ENCODE data around the gene MAST3.

MAST3 gene

DNA sequence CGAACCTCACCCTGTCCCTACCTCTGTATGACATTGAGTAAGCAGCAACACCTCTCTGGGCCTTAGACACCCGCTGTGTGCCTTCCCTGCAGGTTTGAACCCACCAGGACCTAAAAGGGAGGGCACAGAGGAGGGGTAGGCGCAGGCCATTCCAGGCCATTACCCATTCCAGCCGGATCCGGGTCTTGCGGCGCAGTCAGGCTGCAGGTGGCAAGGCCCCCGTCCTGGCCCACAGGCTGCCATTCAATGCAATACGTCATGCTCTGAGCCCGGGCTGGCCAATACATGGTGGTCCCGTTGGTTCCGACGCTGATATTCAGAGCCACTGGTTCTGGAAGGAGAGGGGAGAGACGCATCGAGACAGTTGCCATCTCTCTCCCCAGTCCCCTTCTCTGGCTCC lies 28.2 kb upstream of the MAST3 start:
- no peaks in the 10 kb centered on the region for H3K79me2 ChIP-seq
- no peak overlapping the region for H3K4me3 ChIP-seq (ENCODE audit: low read depth, low read length)
- no peaks in the 10 kb centered on the region for H3K4me1 ChIP-seq
- H3K36me3 ChIP-seq (ENCODE audit: control insufficient read depth, insufficient read depth, low read length), result no peaks in the 10 kb centered on the region
- no peaks in the 10 kb centered on the region for H3K9me3 ChIP-seq (ENCODE audit: control insufficient read depth, low read length)
- H3K9ac ChIP-seq, result no peak overlapping the region
- H3K27ac ChIP-seq, result no peak overlapping the region
- no peak overlapping the region for H3K4me2 ChIP-seq (ENCODE audit: low read length)
- TF ChIP-seq, protein P1, sequence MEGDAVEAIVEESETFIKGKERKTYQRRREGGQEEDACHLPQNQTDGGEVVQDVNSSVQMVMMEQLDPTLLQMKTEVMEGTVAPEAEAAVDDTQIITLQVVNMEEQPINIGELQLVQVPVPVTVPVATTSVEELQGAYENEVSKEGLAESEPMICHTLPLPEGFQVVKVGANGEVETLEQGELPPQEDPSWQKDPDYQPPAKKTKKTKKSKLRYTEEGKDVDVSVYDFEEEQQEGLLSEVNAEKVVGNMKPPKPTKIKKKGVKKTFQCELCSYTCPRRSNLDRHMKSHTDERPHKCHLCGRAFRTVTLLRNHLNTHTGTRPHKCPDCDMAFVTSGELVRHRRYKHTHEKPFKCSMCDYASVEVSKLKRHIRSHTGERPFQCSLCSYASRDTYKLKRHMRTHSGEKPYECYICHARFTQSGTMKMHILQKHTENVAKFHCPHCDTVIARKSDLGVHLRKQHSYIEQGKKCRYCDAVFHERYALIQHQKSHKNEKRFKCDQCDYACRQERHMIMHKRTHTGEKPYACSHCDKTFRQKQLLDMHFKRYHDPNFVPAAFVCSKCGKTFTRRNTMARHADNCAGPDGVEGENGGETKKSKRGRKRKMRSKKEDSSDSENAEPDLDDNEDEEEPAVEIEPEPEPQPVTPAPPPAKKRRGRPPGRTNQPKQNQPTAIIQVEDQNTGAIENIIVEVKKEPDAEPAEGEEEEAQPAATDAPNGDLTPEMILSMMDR (IDR thresholded peaks at IDR 0.05), result no peak
- H2AFZ ChIP-seq, result no peak overlapping the region
- H3K27me3 ChIP-seq (ENCODE audit: control insufficient read depth, insufficient read depth, low read length), result no peaks in the 10 kb centered on the region

DNA sequence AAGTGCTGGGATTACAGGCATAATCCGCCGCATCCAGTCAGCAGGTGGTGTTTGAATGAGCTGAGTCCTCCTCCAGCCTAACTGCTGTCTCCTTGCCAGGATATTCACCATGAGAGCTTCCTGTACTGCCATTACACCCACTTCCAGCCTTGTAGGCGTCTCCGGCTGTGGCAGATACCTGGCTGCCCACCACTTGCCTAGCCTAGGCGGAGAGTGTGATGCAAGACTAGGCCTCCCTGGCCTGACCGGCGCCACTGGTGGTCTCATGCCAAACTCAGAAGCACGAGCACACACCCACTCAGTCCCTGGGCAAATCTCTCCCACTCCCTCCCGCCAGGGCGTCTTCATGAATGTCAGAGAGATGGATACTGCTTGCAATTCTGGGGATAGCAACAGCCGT lies 27.4 kb upstream of the MAST3 start:
- no peaks in the 10 kb centered on the region for H3K4me1 ChIP-seq
- no peak overlapping the region for H3K4me2 ChIP-seq (ENCODE audit: low read length)
- H2AFZ ChIP-seq, result no peak overlapping the region
- no peaks in the 10 kb centered on the region for H3K79me2 ChIP-seq
- no peak overlapping the region for H3K4me3 ChIP-seq (ENCODE audit: low read depth, low read length)
- no peak overlapping the region for H3K9ac ChIP-seq
- no peak overlapping the region for H3K27ac ChIP-seq
- H3K36me3 ChIP-seq (ENCODE audit: control insufficient read depth, insufficient read depth, low read length), result no peaks in the 10 kb centered on the region
- no peaks in the 10 kb centered on the region for H3K9me3 ChIP-seq (ENCODE audit: control insufficient read depth, low read length)
- TF ChIP-seq, protein P1 (IDR thresholded peaks at IDR 0.05), result no peak
- no peaks in the 10 kb centered on the region for H3K27me3 ChIP-seq (ENCODE audit: control insufficient read depth, insufficient read depth, low read length)

DNA sequence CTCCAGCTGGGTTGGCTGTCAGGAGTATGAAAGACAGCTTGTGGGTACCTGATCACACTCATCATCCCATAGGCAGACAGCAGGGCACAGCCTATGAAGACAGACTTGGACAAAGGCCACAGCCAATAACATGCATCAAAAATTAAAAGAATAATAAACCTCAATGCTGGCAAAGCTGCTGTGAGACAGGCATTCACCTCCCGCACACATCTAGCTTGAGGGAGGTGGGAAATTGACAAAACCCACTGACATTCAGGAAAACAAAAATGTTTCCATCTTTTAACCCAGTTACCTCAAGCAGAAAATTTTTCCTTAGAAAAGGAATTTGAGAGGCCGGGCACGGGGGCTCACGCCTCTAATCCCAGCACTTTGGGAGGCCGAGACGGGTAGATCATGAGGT lies 25.2 kb upstream of the MAST3 start:
- TF ChIP-seq, protein P1 (IDR thresholded peaks at IDR 0.05), result no peak
- H3K4me2 ChIP-seq (ENCODE audit: low read length), result no peak overlapping the region
- no peaks in the 10 kb centered on the region for H3K36me3 ChIP-seq (ENCODE audit: control insufficient read depth, insufficient read depth, low read length)
- no peak overlapping the region for H2AFZ ChIP-seq
- no peaks in the 10 kb centered on the region for H3K79me2 ChIP-seq
- no peaks in the 10 kb centered on the region for H3K9me3 ChIP-seq (ENCODE audit: control insufficient read depth, low read length)
- no peak overlapping the region for H3K27ac ChIP-seq
- H3K4me1 ChIP-seq, result no peaks in the 10 kb centered on the region
- no peaks in the 10 kb centered on the region for H3K27me3 ChIP-seq (ENCODE audit: control insufficient read depth, insufficient read depth, low read length)
- no peak overlapping the region for H3K4me3 ChIP-seq (ENCODE audit: low read depth, low read length)
- H3K9ac ChIP-seq, result no peak overlapping the region

DNA sequence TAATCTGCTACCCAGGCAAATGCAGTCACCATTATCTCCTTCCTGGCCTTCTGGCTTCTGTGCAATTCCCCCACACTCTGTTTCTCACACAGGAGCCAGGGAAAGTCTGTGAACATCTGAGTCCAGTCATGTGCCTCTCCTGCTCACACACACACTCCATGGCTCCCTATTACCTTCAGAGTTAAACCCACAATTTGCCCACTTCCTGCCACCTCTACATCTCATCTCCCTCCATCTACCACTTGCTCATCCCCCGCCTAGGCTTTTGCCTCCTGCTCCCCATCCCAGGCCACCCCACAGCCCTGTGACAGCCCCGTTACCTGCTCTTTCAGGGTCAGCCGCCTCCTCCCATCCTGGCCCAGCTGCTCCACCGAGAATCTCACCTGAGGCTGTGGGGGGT lies 24.4 kb upstream of the MAST3 start:
- no peak overlapping the region for H3K9ac ChIP-seq
- no peaks in the 10 kb centered on the region for H3K36me3 ChIP-seq (ENCODE audit: control insufficient read depth, insufficient read depth, low read length)
- no peak overlapping the region for H3K27ac ChIP-seq
- no peaks in the 10 kb centered on the region for H3K4me1 ChIP-seq
- TF ChIP-seq, protein P1 (IDR thresholded peaks at IDR 0.05), result no peak
- no peaks in the 10 kb centered on the region for H3K9me3 ChIP-seq (ENCODE audit: control insufficient read depth, low read length)
- H2AFZ ChIP-seq, result no peak overlapping the region
- no peaks in the 10 kb centered on the region for H3K79me2 ChIP-seq
- no peak overlapping the region for H3K4me3 ChIP-seq (ENCODE audit: low read depth, low read length)
- H3K27me3 ChIP-seq (ENCODE audit: control insufficient read depth, insufficient read depth, low read length), result no peaks in the 10 kb centered on the region
- H3K4me2 ChIP-seq (ENCODE audit: low read length), result no peak overlapping the region

DNA sequence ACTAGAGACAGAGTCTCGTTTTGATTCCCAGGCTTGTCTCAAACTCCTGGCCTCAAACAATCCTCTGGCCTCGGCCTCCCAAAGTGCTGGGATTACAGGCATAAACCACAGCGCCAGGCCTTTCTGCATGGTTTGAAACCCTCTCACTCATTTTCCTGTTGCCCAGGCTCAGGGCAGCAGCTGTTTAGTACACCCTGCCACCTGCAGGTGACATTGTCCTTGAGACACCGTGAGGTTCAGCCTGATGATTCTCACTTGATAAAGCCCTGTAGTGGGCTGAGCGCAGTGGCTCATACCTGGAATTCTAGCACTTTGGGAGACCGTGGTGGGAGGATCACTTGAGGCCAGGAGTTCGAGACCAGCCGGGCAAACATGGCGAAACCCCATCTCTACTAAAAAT lies 23.4 kb upstream of the MAST3 start:
- Histone ChIP-seq H3K36me3 (ENCODE audit: control insufficient read depth, insufficient read depth, low read length) (no peaks in the 10 kb centered on the region), H2AFZ (peak overlapping the region; percentile 44), H3K4me2 (ENCODE audit: low read length) (no peak overlapping the region), H3K27me3 (ENCODE audit: control insufficient read depth, insufficient read depth, low read length) (no peaks in the 10 kb centered on the region), H3K4me1 (no peaks in the 10 kb centered on the region), H3K27ac (no peak overlapping the region), H3K79me2 (no peaks in the 10 kb centered on the region), H3K4me3 (ENCODE audit: low read depth, low read length) (no peak overlapping the region), H3K9ac (no peak overlapping the region), H3K9me3 (ENCODE audit: control insufficient read depth, low read length) (no peaks in the 10 kb centered on the region)
- TF ChIP-seq, protein P1 (IDR thresholded peaks at IDR 0.05), result peak; percentile 27

Measured in parathyroid adenoma (tissue), 2 donors.